Pancreas (tissue), 10 donors: ENCODE data around the gene SORCS2. TPM values are rescaled to one million over a fixed set of nuclear protein-coding genes. Genes with fewer than 3 reads are reported as not detected.

ENCODE experiments used
- ATAC-seq, 4 donors: fragments of 200-7000 bp; cut with Tn5 transposase; one replicate each; pipeline versions ENCODE4 v1.8.0 to v1.9.1; 2020; ENCODE audit warnings: mild to moderate bottlenecking in 4 of 4, moderate library complexity in 4 of 4
- DNase-seq, 6 donors: peaks; one replicate each; pipeline ENCODE4 v3.0.0-alpha.2; 2020
- FAIRE-seq: peaks from 2 replicates; lab custom pipeline; 2012; peaks lifted over from hg19 to GRCh38; lab: Jason Lieb, UNC
- H3K27ac ChIP-seq, 4 donors: fragments of 200-600 bp; sonication (generic); 1 replicate in 3 of 4; 2 replicates in 1 of 4; pipeline versions ENCODE4 v1.5.0 to v1.8.0; 2020
- H3K27me3 ChIP-seq, 4 donors: fragments of 200-600 bp; one replicate each; pipeline ENCODE4 v1.8.0; 2021
- H3K36me3 ChIP-seq, 3 donors: fragments of 200-600 bp; sonication (generic) in 1 of 3; one replicate each; pipeline versions ENCODE4 v1.5.0 to v1.8.0; 2020 to 2021
- H3K4me1 ChIP-seq, 3 donors: fragments of 200-600 bp; one replicate each; pipeline ENCODE4 v1.8.0; 2021
- H3K4me3 ChIP-seq, 4 donors: fragments of 200-600 bp; sonication (generic) in 2 of 4; one replicate each; pipeline versions ENCODE4 v1.5.0 to v1.8.0; 2020 to 2021
- H3K9me3 ChIP-seq, 4 donors: fragments of 200-600 bp; one replicate each; pipeline ENCODE4 v1.8.0; 2021
- CTCF ChIP-seq, 4 donors: fragments of 200-600 bp; sonication (generic) in 3 of 4; IDR thresholded peaks; one replicate each; pipeline versions ENCODE4 v1.5.0 to v1.8.0; 2021; ENCODE audit warnings: antibody characterized with exemption in 4 of 4
- WGBS, 2 donors: extraction: QIAGEN DNeasy Blood & Tissue Kit; methylation state at CpG; one replicate each; pipeline ENCODE4 v1.1.7; 2013; 5-methylcytosine and 5-hydroxymethylcytosine counted together
- intact Hi-C, 3 donors: fragments of 100-400 bp; cut with DNase I; formaldehyde crosslinking; loops; one replicate each; pipeline versions ENCODE4 v1.11.1 to v1.14.2; 2022
- polyA plus RNA-seq, 2 donors: library from polyadenylated mRNA; stranded (reverse); fragments of 200-250 nt; gene quantifications; one replicate each; pipeline ENCODE4 v1.2.3, GENCODE V29; 2013
- total RNA-seq, 6 donors: library from RNA; stranded (reverse); fragmentation: NEBNext Ultra II Directional in 4 of 6; extraction: Animal tissue kit (Norgen Biotek cat#: 25700) in 4 of 6; gene quantifications; one replicate each; pipeline versions ENCODE4 v1.2.1 to v1.2.4, GENCODE V29; 2021 to 2023
- donor health status: healthy with polysubstance abuse.
- donor health status: DM: no; HTN: no; CAD: no; lungs with moderate emphysema.
- donor health status: DM: no; HTN: no; CAD: no.
- donor health status: control.
- donor health status: control.
- donor health status: Bipolar disorder and iron deficiency.
- donor health status: DM: yes; HTN: yes; CAD: no.
- donor health status: DM: no; HTN: no; CAD: no.
- donor health status: DM: no; HTN: no; CAD: no.
- donor health status: DM: yes; HTN: yes; CAD: no.

Gene SORCS2
- total and polyA plus RNA-seq, 8 donors = 0.14 to 1.7 (median 0.42) TPM

GRCh38 chr4:7458066-7458425 is 265.7 kb downstream of the SORCS2 start:
- Histone ChIP-seq H3K4me1 (no peaks in the 10 kb centered on the region), H3K36me3 (no peaks in the 10 kb centered on the region), H3K9me3 (no peaks in the 10 kb centered on the region), H3K4me3 (no peak overlapping the region), H3K27me3 (peaks cover 0 to 4% (median 0%) of the 10 kb centered on the region in 4 donors), H3K27ac (no peak overlapping the region)
- ATAC-seq = no peak
- FAIRE-seq = no peak
- no peak for TF ChIP-seq CTCF (IDR thresholded peaks at IDR 0.05)
- intact Hi-C loops = no loop called here
- WGBS, 2 donors = 71 to 72% methylated on average over 9 of the region's 9 CpGs
- peak in 1 of 6 donors; percentile 27 for DNase-seq

GRCh38 chr4:7458477-7458876 is 266.1 kb downstream of the SORCS2 start:
- 75 to 80% methylated on average over 4 of the region's 4 CpGs for WGBS, 2 donors

GRCh38 chr4:7459471-7459870 is 267.1 kb downstream of the SORCS2 start:
- Histone ChIP-seq H3K9me3 (no peaks in the 10 kb centered on the region), H3K4me1 (no peaks in the 10 kb centered on the region), H3K4me3 (no peak overlapping the region), H3K27ac (no peak overlapping the region), H3K27me3 (peaks cover 0 to 4% (median 0%) of the 10 kb centered on the region in 4 donors), H3K36me3 (no peaks in the 10 kb centered on the region)
- DNase-seq = peak in 1 of 6 donors; percentile 38
- WGBS, 2 donors = 75 to 80% methylated on average over 8 of the region's 8 CpGs
- intact Hi-C loops = no loop called here
- no peak for FAIRE-seq
- no peak for ATAC-seq
- no peak for TF ChIP-seq CTCF (IDR thresholded peaks at IDR 0.05)

More at GRCh38 chr4:7458477-7458876, 266.1 kb downstream of the SORCS2 start:
- TF ChIP-seq CTCF (IDR thresholded peaks at IDR 0.05) = no peak
- Histone ChIP-seq H3K9me3 (no peaks in the 10 kb centered on the region), H3K36me3 (no peaks in the 10 kb centered on the region), H3K4me3 (no peak overlapping the region), H3K27ac (no peak overlapping the region), H3K4me1 (no peaks in the 10 kb centered on the region), H3K27me3 (peaks cover 0 to 4% (median 0%) of the 10 kb centered on the region in 4 donors)
- DNase-seq = no peak
- intact Hi-C loops = no loop called here
- ATAC-seq = no peak
- FAIRE-seq = no peak

GRCh38 chr4:7460566-7460965 is 268.2 kb downstream of the SORCS2 start:
- TF ChIP-seq CTCF (IDR thresholded peaks at IDR 0.05) = no peak
- no peak overlapping the region for H3K4me3 ChIP-seq
- peaks cover 0 to 4% (median 0%) of the 10 kb centered on the region in 4 donors for H3K27me3 ChIP-seq
- H3K4me1 ChIP-seq = no peaks in the 10 kb centered on the region
- H3K9me3 ChIP-seq = no peaks in the 10 kb centered on the region
- intact Hi-C loops = no loop called here
- 25 to 28% methylated on average over 17 of the region's 17 CpGs for WGBS, 2 donors
- ATAC-seq = no peak
- DNase-seq = peak in 1 of 6 donors; percentile 15
- H3K27ac ChIP-seq = no peak overlapping the region
- no peak for FAIRE-seq
- H3K36me3 ChIP-seq = no peaks in the 10 kb centered on the region

GRCh38 chr4:7461230-7461629 is 268.9 kb downstream of the SORCS2 start:
- no peak overlapping the region for H3K27ac ChIP-seq
- peak in 1 of 6 donors; percentile 45 for DNase-seq
- intact Hi-C loops = no loop called here

More at GRCh38 chr4:7461230-7461629, 268.9 kb downstream of the SORCS2 start:
- H3K27me3 ChIP-seq = peaks cover 0 to 4% (median 0%) of the 10 kb centered on the region in 4 donors
- WGBS, 2 donors = 36 to 53% methylated on average over 17 of the region's 17 CpGs
- H3K9me3 ChIP-seq = no peaks in the 10 kb centered on the region
- no peaks in the 10 kb centered on the region for H3K4me1 ChIP-seq
- ATAC-seq = no peak
- no peaks in the 10 kb centered on the region for H3K36me3 ChIP-seq
- H3K4me3 ChIP-seq = no peak overlapping the region
- no peak for TF ChIP-seq CTCF (IDR thresholded peaks at IDR 0.05)
- FAIRE-seq = no peak
